WTC11 (cell line): ENCODE measurements around the gene STUB1. TPM values are rescaled to one million over a fixed set of nuclear protein-coding genes. Genes with fewer than 3 reads are reported as not detected.
A peak's percentile ranks its signal among the peaks of the same experiment; 100 is the strongest.

Experiments used
- ATF1 ChIP-seq: sonication (generic); formaldehyde crosslinking; IDR thresholded peaks from 2 replicates; pipeline ENCODE4 v1.8.1; 2023; ENCODE audit warnings: mild to moderate bottlenecking, moderate library complexity, missing genetic modification reagents
- CBFB ChIP-seq: sonication (generic); formaldehyde crosslinking; IDR thresholded peaks from 2 replicates; pipeline ENCODE4 v1.8.1; 2022; ENCODE audit warnings: mild to moderate bottlenecking, low read depth, missing genetic modification reagents
- CREB1 ChIP-seq: sonication (generic); formaldehyde crosslinking; IDR thresholded peaks from 2 replicates; pipeline ENCODE4 v1.8.0; 2023; ENCODE audit warnings: mild to moderate bottlenecking, missing genetic modification reagents
- CREM ChIP-seq: sonication (generic); formaldehyde crosslinking; IDR thresholded peaks from 2 replicates; pipeline ENCODE4 v1.8.1; 2022; ENCODE audit warnings: mild to moderate bottlenecking, missing genetic modification reagents, moderate library complexity
- EMX1 ChIP-seq: fragments of 250-450 bp; sonication (Bioruptor Pico); IDR thresholded peaks from 2 replicates; pipeline ENCODE4 v1.8.0; 2021; ENCODE audit warnings: mild to moderate bottlenecking
- ETV6 ChIP-seq: sonication (generic); formaldehyde crosslinking; IDR thresholded peaks from 2 replicates; pipeline ENCODE4 v1.8.1; 2022; ENCODE audit warnings: mild to moderate bottlenecking, missing genetic modification reagents
- FOXK1 ChIP-seq: sonication (generic); formaldehyde crosslinking; IDR thresholded peaks from 2 replicates; pipeline ENCODE4 v1.8.0; 2022; ENCODE audit warnings: mild to moderate bottlenecking, moderate library complexity, missing genetic modification reagents
- GABPB1 ChIP-seq: sonication (generic); formaldehyde crosslinking; IDR thresholded peaks from 2 replicates; pipeline ENCODE4 v1.8.1; 2023; ENCODE audit warnings: mild to moderate bottlenecking, missing genetic modification reagents
- GTF2I ChIP-seq: fragments of 250-450 bp; sonication (Bioruptor Pico); conservative IDR thresholded peaks from 2 replicates; pipeline ENCODE4 v1.4.0; 2021; ENCODE audit warnings: mild to moderate bottlenecking
- KAT7 ChIP-seq: sonication (generic); formaldehyde crosslinking; IDR thresholded peaks from 2 replicates; pipeline ENCODE4 v1.8.1; 2023; ENCODE audit warnings: missing genetic modification reagents, mild to moderate bottlenecking, borderline replicate concordance
- NR1H2 ChIP-seq: sonication (generic); formaldehyde crosslinking; IDR thresholded peaks from 2 replicates; pipeline ENCODE4 v1.9.0; 2021; ENCODE audit warnings: mild to moderate bottlenecking, moderate library complexity, missing genetic modification reagents
- PRRX2 ChIP-seq: fragments of 250-450 bp; sonication (Bioruptor Pico); IDR thresholded peaks from 2 replicates; pipeline ENCODE4 v1.8.0; 2021; ENCODE audit warnings: mild to moderate bottlenecking
- SMAD3 ChIP-seq: sonication (generic); formaldehyde crosslinking; IDR thresholded peaks from 2 replicates; pipeline ENCODE4 v1.8.0; 2022; ENCODE audit warnings: missing genetic modification reagents, mild to moderate bottlenecking, borderline replicate concordance
- TCF7 ChIP-seq: sonication (generic); formaldehyde crosslinking; IDR thresholded peaks from 2 replicates; pipeline ENCODE4 v1.8.0; 2022; ENCODE audit warnings: mild to moderate bottlenecking, low read depth, missing genetic modification reagents, moderate library complexity
- TEAD1 ChIP-seq: sonication (generic); formaldehyde crosslinking; IDR thresholded peaks from 2 replicates; pipeline ENCODE4 v1.8.0; 2022; ENCODE audit warnings: mild to moderate bottlenecking, missing genetic modification reagents
- TP53 ChIP-seq: sonication (generic); formaldehyde crosslinking; IDR thresholded peaks from 2 replicates; pipeline ENCODE4 v1.8.1; 2023; ENCODE audit warnings: mild to moderate bottlenecking, missing genetic modification reagents
- ZNF138 ChIP-seq: sonication (generic); formaldehyde crosslinking; conservative IDR thresholded peaks from 2 replicates; pipeline ENCODE4 v1.8.1; 2022; ENCODE audit warnings: mild to moderate bottlenecking, moderate library complexity, missing genetic modification reagents
- ZNF416 ChIP-seq: fragments of 250-450 bp; sonication (Bioruptor Pico); IDR thresholded peaks from 2 replicates; pipeline ENCODE4 v1.9.0; 2021; ENCODE audit warnings: mild to moderate bottlenecking, inconsistent platforms
- ZNF671 ChIP-seq: fragments of 250-450 bp; sonication (Bioruptor Pico); IDR thresholded peaks from 2 replicates; pipeline ENCODE4 v1.8.0; 2021; ENCODE audit warnings: mild to moderate bottlenecking
- total RNA-seq: library from RNA; stranded (reverse); gene quantifications from 3 replicates; pipeline ENCODE4 v1.2.3, GENCODE V29; 2021
- TF ChIP-seq, protein P1 (sequence below): sonication (generic); formaldehyde crosslinking; conservative IDR thresholded peaks from 2 replicates; pipeline ENCODE4 v1.8.1; 2022; ENCODE audit warnings: mild to moderate bottlenecking, missing genetic modification reagents
- TF ChIP-seq, protein P2 (sequence below): sonication (generic); formaldehyde crosslinking; IDR thresholded peaks from 2 replicates; pipeline ENCODE4 v1.8.1; 2022; ENCODE audit warnings: low read depth, missing genetic modification reagents, borderline replicate concordance
- TF ChIP-seq, protein P3 (sequence below): sonication (generic); formaldehyde crosslinking; IDR thresholded peaks from 2 replicates; pipeline ENCODE4 v1.8.1; 2023; ENCODE audit warnings: mild to moderate bottlenecking, missing genetic modification reagents, borderline replicate concordance
- TF ChIP-seq, protein P4 (sequence below): fragments of 250-450 bp; sonication (Bioruptor Pico); IDR thresholded peaks from 2 replicates; pipeline ENCODE4 v1.9.0; 2021; ENCODE audit warnings: moderate library complexity, mild to moderate bottlenecking, inconsistent platforms, borderline replicate concordance
- TF ChIP-seq, protein P5 (sequence below): sonication (generic); formaldehyde crosslinking; IDR thresholded peaks from 2 replicates; pipeline ENCODE4 v1.8.1; 2023; ENCODE audit warnings: mild to moderate bottlenecking, missing genetic modification reagents, moderate library complexity
- TF ChIP-seq, protein P6 (sequence below): sonication (generic); formaldehyde crosslinking; IDR thresholded peaks from 2 replicates; pipeline ENCODE4 v1.8.0; 2022; ENCODE audit warnings: mild to moderate bottlenecking, missing genetic modification reagents
- TF ChIP-seq, protein P7 (sequence below): sonication (generic); formaldehyde crosslinking; IDR thresholded peaks from 2 replicates; pipeline ENCODE4 v1.8.0; 2023; ENCODE audit warnings: missing genetic modification reagents, mild to moderate bottlenecking, borderline replicate concordance
- TF ChIP-seq, protein P8 (sequence below): sonication (generic); formaldehyde crosslinking; IDR thresholded peaks from 2 replicates; pipeline ENCODE4 v1.8.0; 2022; ENCODE audit warnings: mild to moderate bottlenecking, missing genetic modification reagents

STUB1 gene
- total RNA-seq, 1 experiment from 2014 or later = 88.2 TPM

DNA sequence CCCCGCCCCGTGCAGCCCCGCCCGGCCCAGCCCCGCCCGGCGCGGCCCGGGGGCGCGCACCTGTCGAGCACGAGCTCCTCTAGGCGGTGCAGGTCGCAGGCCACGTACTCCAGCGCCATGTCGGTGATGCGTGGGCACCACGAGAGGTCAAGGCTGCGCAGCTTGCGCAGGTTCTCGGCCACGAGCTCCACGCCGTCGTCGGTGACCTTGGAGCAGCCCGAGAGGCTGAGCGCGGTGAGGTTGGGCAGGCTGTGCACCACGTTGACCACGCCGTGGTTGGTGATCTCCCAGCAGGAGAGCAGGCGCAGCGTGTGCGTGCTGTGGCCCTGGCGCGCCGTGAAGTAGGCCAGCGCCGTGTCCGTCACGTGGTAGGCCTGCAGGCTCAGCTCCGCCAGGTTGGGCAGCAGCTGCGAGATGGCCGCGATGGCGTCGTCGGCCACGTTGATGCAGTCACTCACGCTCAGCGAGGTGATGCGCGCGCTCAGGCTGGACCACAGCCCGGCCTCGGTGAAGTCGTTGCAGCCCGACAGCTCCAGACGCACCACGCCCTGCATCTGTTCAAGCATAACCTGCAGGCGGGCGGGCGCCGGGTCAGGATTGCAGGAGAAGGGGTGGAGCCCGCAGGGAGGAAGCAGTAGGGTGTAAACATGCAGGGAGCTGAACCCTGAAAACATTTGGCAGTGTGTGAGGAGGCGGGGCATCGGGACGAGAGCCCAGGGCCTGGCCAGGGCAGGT, 15.3 kb downstream of the STUB1 start (continued):
- TF ChIP-seq GABPB1 (CRISPR knock-in tag) (no peak), ZNF138 (CRISPR knock-in tag) (no peak), KAT7 (CRISPR knock-in tag) (no peak), ATF1 (CRISPR knock-in tag) (no peak), TCF7 (CRISPR knock-in tag) (peak; percentile 36; the same call in 1 of the 2 replicates), ZNF671 (CRISPR knock-in tag) (no peak), EMX1 (CRISPR knock-in tag) (no peak), ETV6 (CRISPR knock-in tag) (peak; percentile 53; the same call in 1 of the 2 replicates), FOXK1 (CRISPR knock-in tag) (peak; percentile 80; the same call in 1 of the 2 replicates), SMAD3 (CRISPR knock-in tag) (0 out of 2 replicates have a peak, but pooled peaks have one; percentile 46), PRRX2 (no peak), NR1H2 (CRISPR knock-in tag) (no peak), GTF2I (CRISPR knock-in tag) (no peak), TP53 (0 out of 2 replicates have a peak, but pooled peaks have one; percentile 60), TEAD1 (no peak; the same call in 1 of the 2 replicates), CBFB (CRISPR knock-in tag) (peak; percentile 74; the same call in 1 of the 2 replicates), CREM (CRISPR knock-in tag) (no peak), ZNF416 (no peak), CREB1 (CRISPR knock-in tag) (0 out of 2 replicates have a peak, but pooled peaks have one; percentile 36)
- TF ChIP-seq, protein P1, sequence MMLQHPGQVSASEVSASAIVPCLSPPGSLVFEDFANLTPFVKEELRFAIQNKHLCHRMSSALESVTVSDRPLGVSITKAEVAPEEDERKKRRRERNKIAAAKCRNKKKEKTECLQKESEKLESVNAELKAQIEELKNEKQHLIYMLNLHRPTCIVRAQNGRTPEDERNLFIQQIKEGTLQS (CRISPR knock-in tag) = 0 out of 2 replicates have a peak, but pooled peaks have one; percentile 48
- TF ChIP-seq, protein P2, sequence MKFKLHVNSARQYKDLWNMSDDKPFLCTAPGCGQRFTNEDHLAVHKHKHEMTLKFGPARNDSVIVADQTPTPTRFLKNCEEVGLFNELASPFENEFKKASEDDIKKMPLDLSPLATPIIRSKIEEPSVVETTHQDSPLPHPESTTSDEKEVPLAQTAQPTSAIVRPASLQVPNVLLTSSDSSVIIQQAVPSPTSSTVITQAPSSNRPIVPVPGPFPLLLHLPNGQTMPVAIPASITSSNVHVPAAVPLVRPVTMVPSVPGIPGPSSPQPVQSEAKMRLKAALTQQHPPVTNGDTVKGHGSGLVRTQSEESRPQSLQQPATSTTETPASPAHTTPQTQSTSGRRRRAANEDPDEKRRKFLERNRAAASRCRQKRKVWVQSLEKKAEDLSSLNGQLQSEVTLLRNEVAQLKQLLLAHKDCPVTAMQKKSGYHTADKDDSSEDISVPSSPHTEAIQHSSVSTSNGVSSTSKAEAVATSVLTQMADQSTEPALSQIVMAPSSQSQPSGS (CRISPR knock-in tag) = no peak; the same call in 1 of the 2 replicates
- TF ChIP-seq, protein P3, sequence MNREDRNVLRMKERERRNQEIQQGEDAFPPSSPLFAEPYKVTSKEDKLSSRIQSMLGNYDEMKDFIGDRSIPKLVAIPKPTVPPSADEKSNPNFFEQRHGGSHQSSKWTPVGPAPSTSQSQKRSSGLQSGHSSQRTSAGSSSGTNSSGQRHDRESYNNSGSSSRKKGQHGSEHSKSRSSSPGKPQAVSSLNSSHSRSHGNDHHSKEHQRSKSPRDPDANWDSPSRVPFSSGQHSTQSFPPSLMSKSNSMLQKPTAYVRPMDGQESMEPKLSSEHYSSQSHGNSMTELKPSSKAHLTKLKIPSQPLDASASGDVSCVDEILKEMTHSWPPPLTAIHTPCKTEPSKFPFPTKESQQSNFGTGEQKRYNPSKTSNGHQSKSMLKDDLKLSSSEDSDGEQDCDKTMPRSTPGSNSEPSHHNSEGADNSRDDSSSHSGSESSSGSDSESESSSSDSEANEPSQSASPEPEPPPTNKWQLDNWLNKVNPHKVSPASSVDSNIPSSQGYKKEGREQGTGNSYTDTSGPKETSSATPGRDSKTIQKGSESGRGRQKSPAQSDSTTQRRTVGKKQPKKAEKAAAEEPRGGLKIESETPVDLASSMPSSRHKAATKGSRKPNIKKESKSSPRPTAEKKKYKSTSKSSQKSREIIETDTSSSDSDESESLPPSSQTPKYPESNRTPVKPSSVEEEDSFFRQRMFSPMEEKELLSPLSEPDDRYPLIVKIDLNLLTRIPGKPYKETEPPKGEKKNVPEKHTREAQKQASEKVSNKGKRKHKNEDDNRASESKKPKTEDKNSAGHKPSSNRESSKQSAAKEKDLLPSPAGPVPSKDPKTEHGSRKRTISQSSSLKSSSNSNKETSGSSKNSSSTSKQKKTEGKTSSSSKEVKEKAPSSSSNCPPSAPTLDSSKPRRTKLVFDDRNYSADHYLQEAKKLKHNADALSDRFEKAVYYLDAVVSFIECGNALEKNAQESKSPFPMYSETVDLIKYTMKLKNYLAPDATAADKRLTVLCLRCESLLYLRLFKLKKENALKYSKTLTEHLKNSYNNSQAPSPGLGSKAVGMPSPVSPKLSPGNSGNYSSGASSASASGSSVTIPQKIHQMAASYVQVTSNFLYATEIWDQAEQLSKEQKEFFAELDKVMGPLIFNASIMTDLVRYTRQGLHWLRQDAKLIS (CRISPR knock-in tag) = no peak
- TF ChIP-seq, protein P4, sequence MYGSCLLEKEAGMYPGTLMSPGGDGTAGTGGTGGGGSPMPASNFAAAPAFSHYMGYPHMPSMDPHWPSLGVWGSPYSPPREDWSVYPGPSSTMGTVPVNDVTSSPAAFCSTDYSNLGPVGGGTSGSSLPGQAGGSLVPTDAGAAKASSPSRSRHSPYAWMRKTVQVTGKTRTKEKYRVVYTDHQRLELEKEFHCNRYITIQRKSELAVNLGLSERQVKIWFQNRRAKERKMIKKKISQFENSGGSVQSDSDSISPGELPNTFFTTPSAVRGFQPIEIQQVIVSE (CRISPR knock-in tag) = no peak
- TF ChIP-seq, protein P5, sequence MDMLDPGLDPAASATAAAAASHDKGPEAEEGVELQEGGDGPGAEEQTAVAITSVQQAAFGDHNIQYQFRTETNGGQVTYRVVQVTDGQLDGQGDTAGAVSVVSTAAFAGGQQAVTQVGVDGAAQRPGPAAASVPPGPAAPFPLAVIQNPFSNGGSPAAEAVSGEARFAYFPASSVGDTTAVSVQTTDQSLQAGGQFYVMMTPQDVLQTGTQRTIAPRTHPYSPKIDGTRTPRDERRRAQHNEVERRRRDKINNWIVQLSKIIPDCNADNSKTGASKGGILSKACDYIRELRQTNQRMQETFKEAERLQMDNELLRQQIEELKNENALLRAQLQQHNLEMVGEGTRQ = peak; percentile 86
- TF ChIP-seq, protein P6, sequence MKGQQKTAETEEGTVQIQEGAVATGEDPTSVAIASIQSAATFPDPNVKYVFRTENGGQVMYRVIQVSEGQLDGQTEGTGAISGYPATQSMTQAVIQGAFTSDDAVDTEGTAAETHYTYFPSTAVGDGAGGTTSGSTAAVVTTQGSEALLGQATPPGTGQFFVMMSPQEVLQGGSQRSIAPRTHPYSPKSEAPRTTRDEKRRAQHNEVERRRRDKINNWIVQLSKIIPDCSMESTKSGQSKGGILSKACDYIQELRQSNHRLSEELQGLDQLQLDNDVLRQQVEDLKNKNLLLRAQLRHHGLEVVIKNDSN (CRISPR knock-in tag) = peak; percentile 68
- TF ChIP-seq, protein P7, sequence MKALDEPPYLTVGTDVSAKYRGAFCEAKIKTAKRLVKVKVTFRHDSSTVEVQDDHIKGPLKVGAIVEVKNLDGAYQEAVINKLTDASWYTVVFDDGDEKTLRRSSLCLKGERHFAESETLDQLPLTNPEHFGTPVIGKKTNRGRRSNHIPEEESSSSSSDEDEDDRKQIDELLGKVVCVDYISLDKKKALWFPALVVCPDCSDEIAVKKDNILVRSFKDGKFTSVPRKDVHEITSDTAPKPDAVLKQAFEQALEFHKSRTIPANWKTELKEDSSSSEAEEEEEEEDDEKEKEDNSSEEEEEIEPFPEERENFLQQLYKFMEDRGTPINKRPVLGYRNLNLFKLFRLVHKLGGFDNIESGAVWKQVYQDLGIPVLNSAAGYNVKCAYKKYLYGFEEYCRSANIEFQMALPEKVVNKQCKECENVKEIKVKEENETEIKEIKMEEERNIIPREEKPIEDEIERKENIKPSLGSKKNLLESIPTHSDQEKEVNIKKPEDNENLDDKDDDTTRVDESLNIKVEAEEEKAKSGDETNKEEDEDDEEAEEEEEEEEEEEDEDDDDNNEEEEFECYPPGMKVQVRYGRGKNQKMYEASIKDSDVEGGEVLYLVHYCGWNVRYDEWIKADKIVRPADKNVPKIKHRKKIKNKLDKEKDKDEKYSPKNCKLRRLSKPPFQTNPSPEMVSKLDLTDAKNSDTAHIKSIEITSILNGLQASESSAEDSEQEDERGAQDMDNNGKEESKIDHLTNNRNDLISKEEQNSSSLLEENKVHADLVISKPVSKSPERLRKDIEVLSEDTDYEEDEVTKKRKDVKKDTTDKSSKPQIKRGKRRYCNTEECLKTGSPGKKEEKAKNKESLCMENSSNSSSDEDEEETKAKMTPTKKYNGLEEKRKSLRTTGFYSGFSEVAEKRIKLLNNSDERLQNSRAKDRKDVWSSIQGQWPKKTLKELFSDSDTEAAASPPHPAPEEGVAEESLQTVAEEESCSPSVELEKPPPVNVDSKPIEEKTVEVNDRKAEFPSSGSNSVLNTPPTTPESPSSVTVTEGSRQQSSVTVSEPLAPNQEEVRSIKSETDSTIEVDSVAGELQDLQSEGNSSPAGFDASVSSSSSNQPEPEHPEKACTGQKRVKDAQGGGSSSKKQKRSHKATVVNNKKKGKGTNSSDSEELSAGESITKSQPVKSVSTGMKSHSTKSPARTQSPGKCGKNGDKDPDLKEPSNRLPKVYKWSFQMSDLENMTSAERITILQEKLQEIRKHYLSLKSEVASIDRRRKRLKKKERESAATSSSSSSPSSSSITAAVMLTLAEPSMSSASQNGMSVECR = peak; percentile 67; the same call in 1 of the 2 replicates
- TF ChIP-seq, protein P8, sequence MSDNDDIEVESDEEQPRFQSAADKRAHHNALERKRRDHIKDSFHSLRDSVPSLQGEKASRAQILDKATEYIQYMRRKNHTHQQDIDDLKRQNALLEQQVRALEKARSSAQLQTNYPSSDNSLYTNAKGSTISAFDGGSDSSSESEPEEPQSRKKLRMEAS = peak; percentile 95
